ENCODE measurements around the gene LHPP. TPM values are rescaled to one million over a fixed set of nuclear protein-coding genes. Genes with fewer than 3 reads are reported as not detected.
"Not testable (repeated sequence)": the region's sequence is repeated elsewhere in the genome, so short reads cannot be mapped to it uniquely, and the experiment has no call there.

LHPP gene
- polyA plus RNA-seq, 1 experiment, result 7.1 TPM

DNA sequence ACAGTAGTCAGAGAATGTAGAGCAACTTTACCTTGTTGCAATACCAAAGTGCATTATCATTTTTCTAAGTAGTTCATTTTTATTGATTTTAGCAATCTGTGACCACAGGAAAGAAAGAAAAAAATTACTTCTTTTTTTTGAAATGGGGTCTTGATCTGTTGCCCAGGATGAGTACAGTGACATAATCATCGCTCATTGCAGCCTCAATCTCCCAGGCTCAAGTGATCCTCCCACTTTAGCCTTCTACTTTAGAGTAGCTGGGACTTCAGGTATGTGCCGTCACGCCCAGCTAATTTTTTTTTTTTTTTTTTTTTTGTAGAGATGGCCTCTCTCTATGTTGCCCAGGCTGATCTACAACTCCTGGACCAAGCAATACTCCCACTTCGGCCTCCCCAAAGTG, 31.5 kb upstream of the LHPP start:
- ChIA-PET POLR2A (no interaction called here), CTCF (no interaction called here)
- DNase-seq (ENCODE audit: low read depth, low spot score), result no peak
- no peak overlapping the region for H3K4me3 ChIP-seq (ENCODE audit: low read depth, low read length)
- TF ChIP-seq, protein P1, sequence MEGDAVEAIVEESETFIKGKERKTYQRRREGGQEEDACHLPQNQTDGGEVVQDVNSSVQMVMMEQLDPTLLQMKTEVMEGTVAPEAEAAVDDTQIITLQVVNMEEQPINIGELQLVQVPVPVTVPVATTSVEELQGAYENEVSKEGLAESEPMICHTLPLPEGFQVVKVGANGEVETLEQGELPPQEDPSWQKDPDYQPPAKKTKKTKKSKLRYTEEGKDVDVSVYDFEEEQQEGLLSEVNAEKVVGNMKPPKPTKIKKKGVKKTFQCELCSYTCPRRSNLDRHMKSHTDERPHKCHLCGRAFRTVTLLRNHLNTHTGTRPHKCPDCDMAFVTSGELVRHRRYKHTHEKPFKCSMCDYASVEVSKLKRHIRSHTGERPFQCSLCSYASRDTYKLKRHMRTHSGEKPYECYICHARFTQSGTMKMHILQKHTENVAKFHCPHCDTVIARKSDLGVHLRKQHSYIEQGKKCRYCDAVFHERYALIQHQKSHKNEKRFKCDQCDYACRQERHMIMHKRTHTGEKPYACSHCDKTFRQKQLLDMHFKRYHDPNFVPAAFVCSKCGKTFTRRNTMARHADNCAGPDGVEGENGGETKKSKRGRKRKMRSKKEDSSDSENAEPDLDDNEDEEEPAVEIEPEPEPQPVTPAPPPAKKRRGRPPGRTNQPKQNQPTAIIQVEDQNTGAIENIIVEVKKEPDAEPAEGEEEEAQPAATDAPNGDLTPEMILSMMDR (IDR thresholded peaks at IDR 0.05; ENCODE audit: low read depth, low read length), result no peak
- H3K9me3 ChIP-seq (ENCODE audit: control insufficient read depth, insufficient read depth, low read length), result no peaks in the 10 kb centered on the region
- peaks cover 12% of the 10 kb centered on the region for H3K27me3 ChIP-seq (ENCODE audit: control insufficient read depth, insufficient read depth, low read length)
- H3K27ac ChIP-seq (ENCODE audit: low read depth, low read length), result no peak overlapping the region

DNA sequence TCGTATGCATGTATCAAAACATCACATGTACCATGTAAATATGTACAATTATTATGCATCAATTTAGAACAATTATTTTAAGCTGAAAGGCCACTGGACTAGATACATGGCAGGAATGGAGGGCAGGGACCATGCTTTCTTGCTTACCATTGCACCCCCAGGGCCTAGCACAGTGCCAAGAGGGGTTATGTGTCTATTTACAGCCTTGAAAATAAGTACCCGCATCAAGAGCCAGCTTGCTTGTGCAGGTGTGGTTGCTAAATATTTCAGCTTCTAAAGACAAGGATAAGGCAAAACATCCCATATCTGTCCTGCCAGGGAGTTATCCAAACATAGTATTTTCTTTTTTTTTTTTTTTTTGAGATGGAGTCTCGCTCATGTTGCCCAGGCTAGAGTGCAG, 28.2 kb upstream of the LHPP start:
- no peak for DNase-seq (ENCODE audit: low read depth, low spot score)
- Histone ChIP-seq H3K4me3 (ENCODE audit: low read depth, low read length) (no peak overlapping the region), H3K27me3 (ENCODE audit: control insufficient read depth, insufficient read depth, low read length) (peaks cover 5% of the 10 kb centered on the region), H3K9me3 (ENCODE audit: control insufficient read depth, insufficient read depth, low read length) (no peaks in the 10 kb centered on the region), H3K27ac (ENCODE audit: low read depth, low read length) (no peak overlapping the region)
- CTCF ChIA-PET, result interaction anchor here (1.1 kb wide), 1 partner anchor 45 kb away, joined by 6 read pairs; no protein-coding TSS in a partner anchor
- POLR2A ChIA-PET, result no interaction called here
- TF ChIP-seq, protein P1 (IDR thresholded peaks at IDR 0.05; ENCODE audit: low read depth, low read length), result no peak

DNA sequence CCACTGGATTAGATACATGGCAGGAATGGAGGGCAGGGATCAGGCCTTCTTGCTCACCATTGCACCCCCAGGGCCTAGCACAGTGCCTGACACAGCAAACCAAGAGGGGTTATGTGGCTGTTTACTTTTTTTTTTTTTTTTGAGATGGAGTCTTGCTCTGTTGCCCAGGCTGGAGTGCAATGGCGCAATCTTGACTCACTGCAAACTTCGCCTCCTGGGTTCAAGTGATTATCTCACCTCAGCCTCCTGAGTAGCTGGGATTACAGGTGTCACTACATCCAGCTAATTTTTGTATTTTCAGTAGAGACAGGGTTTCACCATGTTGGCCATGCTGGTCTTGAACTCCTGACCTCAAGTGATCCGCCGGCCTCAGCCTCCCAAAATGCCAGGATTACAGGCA, 25.9 kb upstream of the LHPP start:
- H3K4me3 ChIP-seq (ENCODE audit: low read depth, low read length); H3K9me3 ChIP-seq (ENCODE audit: control insufficient read depth, insufficient read depth, low read length); DNase-seq (ENCODE audit: low read depth, low spot score); CTCF ChIA-PET; H3K27ac ChIP-seq (ENCODE audit: low read depth, low read length); POLR2A ChIA-PET; H3K27me3 ChIP-seq (ENCODE audit: control insufficient read depth, insufficient read depth, low read length): not testable (repeated sequence)

DNA sequence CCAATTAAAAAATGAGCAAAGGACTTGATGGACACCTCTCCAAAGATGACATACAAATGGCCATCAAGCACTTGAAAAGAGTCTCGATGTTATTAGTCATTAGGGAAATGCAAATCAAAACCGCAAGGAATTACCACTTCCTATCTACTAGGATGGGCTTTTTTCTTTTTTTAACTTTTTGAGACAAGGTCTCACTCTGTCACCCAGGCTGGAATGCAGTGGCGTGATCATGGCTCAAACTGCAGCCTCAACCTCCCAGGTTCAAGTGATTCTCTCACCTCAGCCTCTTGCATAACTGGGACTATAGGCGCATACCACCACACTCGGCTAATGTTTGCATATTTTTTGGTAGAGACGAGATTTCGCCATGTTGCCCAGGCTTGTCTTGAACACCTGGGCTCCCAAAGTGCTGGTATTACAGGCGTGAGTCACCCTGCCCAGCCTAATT, 25.4 kb upstream of the LHPP start:
- Histone ChIP-seq H3K27ac (ENCODE audit: low read depth, low read length) (no peak overlapping the region), H3K9me3 (ENCODE audit: control insufficient read depth, insufficient read depth, low read length) (no peaks in the 10 kb centered on the region), H3K27me3 (ENCODE audit: control insufficient read depth, insufficient read depth, low read length) (peaks cover 2% of the 10 kb centered on the region), H3K4me3 (ENCODE audit: low read depth, low read length) (no peak overlapping the region)
- ChIA-PET CTCF (interaction anchor here (0.6 kb wide), 1 partner anchor 1697 kb away, joined by 3 read pairs; no protein-coding TSS in a partner anchor), POLR2A (no interaction called here)
- DNase-seq (ENCODE audit: low read depth, low spot score), result no peak
- TF ChIP-seq, protein P1 (IDR thresholded peaks at IDR 0.05; ENCODE audit: low read depth, low read length), result no peak

DNA sequence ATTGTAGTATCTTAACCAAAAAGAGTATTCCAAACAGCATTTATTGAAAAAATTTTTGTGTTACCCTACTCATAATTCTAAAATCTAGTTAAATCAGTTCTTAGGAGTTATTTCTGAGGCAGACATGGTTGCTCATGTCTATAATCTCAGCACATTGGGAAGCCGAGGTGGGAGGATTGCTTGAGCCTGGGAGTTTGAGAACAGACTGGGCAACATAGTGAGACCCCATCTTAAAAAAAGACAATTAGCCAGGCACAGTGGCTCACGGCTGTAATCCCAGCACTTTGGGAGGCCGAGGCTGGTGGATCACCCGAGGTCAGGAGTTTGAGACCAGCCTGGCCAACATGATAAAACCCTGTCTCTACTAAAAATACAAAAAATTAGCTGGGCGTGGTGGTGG, 19.9 kb upstream of the LHPP start:
- H3K27ac ChIP-seq (ENCODE audit: low read depth, low read length); DNase-seq (ENCODE audit: low read depth, low spot score); H3K4me3 ChIP-seq (ENCODE audit: low read depth, low read length); CTCF ChIA-PET; H3K9me3 ChIP-seq (ENCODE audit: control insufficient read depth, insufficient read depth, low read length): not testable (repeated sequence)
- POLR2A ChIA-PET, result interaction anchor here (0.7 kb wide), 1 partner anchor 13 kb away, joined by 4 read pairs; no protein-coding TSS in a partner anchor
- H3K27me3 ChIP-seq (ENCODE audit: control insufficient read depth, insufficient read depth, low read length), result peaks cover 30% of the 10 kb centered on the region

DNA sequence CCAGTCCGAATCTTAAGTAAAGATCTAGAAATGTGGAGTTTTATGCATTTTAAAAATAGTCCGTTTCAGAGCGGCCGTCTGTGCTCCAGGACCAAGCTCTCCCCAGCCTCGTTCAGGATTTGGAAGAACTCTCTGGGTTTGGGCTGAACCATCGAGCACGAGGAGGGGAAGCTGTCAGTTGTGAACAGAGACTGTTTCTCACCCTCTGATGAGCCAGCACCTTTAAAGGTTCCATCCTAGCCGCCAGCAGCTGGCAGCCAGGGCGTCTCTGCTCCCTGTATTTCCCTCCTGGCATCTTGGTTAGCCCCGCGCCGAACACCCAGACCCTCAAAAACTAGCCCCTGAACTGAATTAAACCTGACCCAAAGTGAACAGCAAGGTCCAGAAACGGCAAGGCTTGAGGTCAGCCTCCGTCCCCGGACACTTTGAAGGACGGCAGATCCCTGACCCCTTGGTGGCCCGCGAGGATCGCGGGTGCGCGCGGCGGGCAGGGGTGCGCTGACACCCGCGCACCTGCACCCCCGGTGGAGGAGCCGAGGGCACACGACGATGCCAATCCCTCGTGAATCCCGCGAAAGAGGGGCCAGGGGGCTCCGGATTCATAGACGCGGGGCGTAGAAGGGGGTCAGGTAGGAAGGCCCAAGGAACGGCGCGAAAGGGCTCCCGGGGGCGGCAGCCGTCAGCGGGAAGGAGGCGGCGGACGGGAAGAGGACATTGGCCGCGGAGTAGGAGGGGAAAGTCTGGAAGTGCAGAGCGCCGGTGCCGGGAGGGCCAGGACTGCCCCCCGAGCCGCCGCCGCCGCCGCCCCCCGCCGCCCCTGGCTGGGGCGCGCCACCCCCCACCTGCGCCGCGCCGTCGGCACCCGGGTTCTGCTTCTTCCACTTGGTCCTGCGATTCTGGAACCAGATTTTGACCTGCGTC, 14.5 kb upstream of the LHPP start:
- ChIA-PET CTCF (no interaction called here), POLR2A (no interaction called here)
- H3K4me3 ChIP-seq (ENCODE audit: low read depth, low read length), result no peak overlapping the region
- no peak overlapping the region for H3K27ac ChIP-seq (ENCODE audit: low read depth, low read length)
- TF ChIP-seq, protein P1 (IDR thresholded peaks at IDR 0.05; ENCODE audit: low read depth, low read length), result no peak
- peaks cover 76% of the 10 kb centered on the region for H3K27me3 ChIP-seq (ENCODE audit: control insufficient read depth, insufficient read depth, low read length)
- no peaks in the 10 kb centered on the region; the same call in 1 of the 2 replicates for H3K9me3 ChIP-seq (ENCODE audit: control insufficient read depth, insufficient read depth, low read length)
- DNase-seq (ENCODE audit: low read depth, low spot score), result no peak
